SK-N-SH (cell line): Measurements from ENCODE around the gene SYTL5.

Source experiments
- EZH2phosphoT487 ChIP-seq: fragments of 200-600 bp; sonication (generic); IDR thresholded peaks from 2 replicates; pipeline ENCODE4 v1.6.1; 2017; ENCODE audit warnings: low read depth, mixed run types, mild to moderate bottlenecking, antibody characterized with exemption, moderate library complexity, borderline replicate concordance
- JUND ChIP-seq: IDR thresholded peaks from 2 replicates; pipeline ENCODE4 v1.4.0; 2012
- NRF1 ChIP-seq: IDR thresholded peaks from 2 replicates; pipeline ENCODE4 v1.6.1; 2012; ENCODE audit warnings: low read depth, mild to moderate bottlenecking, low read length
- POLR2AphosphoS5 ChIP-seq: IDR thresholded peaks from 2 replicates; pipeline ENCODE4 v1.6.1; 2012; ENCODE audit warnings: low read depth, low read length
- RCOR1 ChIP-seq: fragments of 150-350 bp; IDR thresholded peaks from 2 replicates; pipeline ENCODE4 v1.6.1; 2017; ENCODE audit warnings: antibody characterized with exemption, low read length
- TF ChIP-seq, protein P1 (sequence below): fragments of 200-600 bp; sonication (generic); IDR thresholded peaks from 2 replicates; pipeline ENCODE4 v1.6.1; 2017; ENCODE audit warnings: antibody characterized with exemption, mild to moderate bottlenecking, moderate library complexity
- TF ChIP-seq, protein P2 (sequence below): fragments of 150-350 bp; IDR thresholded peaks from 2 replicates; pipeline ENCODE4 v1.6.1; 2017; ENCODE audit warnings: antibody characterized with exemption, low read length, low read depth, borderline replicate concordance

DNA sequence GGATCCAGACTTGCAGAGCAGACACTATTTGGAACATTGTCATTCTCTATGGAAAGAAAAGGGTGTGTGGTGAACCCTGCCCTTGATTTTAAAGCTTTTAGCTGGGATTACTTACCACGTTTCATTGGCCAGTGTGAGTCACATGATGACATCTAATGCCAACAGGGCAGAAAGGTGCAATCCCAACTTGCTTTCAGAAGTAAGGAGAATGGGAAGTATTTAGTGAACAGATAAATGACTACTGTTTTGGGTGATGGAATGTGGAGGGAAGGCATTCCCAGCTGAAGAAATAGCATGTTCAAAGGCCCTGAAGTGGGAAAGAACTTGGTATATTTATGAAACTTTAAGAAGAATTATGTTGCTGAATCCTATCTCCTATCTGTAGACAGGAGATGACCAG is 44.5 kb downstream of the SYTL5 start:
- TF ChIP-seq, protein P1, sequence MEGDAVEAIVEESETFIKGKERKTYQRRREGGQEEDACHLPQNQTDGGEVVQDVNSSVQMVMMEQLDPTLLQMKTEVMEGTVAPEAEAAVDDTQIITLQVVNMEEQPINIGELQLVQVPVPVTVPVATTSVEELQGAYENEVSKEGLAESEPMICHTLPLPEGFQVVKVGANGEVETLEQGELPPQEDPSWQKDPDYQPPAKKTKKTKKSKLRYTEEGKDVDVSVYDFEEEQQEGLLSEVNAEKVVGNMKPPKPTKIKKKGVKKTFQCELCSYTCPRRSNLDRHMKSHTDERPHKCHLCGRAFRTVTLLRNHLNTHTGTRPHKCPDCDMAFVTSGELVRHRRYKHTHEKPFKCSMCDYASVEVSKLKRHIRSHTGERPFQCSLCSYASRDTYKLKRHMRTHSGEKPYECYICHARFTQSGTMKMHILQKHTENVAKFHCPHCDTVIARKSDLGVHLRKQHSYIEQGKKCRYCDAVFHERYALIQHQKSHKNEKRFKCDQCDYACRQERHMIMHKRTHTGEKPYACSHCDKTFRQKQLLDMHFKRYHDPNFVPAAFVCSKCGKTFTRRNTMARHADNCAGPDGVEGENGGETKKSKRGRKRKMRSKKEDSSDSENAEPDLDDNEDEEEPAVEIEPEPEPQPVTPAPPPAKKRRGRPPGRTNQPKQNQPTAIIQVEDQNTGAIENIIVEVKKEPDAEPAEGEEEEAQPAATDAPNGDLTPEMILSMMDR = no peak
- TF ChIP-seq POLR2AphosphoS5 (no peak), EZH2phosphoT487 (no peak), JUND (no peak), NRF1 (no peak), RCOR1 (no peak)
- TF ChIP-seq, protein P2, sequence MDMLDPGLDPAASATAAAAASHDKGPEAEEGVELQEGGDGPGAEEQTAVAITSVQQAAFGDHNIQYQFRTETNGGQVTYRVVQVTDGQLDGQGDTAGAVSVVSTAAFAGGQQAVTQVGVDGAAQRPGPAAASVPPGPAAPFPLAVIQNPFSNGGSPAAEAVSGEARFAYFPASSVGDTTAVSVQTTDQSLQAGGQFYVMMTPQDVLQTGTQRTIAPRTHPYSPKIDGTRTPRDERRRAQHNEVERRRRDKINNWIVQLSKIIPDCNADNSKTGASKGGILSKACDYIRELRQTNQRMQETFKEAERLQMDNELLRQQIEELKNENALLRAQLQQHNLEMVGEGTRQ = no peak
